ENCODE results near the gene HOXA9. TPM values are rescaled to one million over a fixed set of nuclear protein-coding genes. Genes with fewer than 3 reads are reported as not detected.
A peak's percentile ranks its signal among the peaks of the same experiment; 100 is the strongest.

Gene HOXA9
- total RNA-seq, 1 donor from 2014 or later = not detected

DNA sequence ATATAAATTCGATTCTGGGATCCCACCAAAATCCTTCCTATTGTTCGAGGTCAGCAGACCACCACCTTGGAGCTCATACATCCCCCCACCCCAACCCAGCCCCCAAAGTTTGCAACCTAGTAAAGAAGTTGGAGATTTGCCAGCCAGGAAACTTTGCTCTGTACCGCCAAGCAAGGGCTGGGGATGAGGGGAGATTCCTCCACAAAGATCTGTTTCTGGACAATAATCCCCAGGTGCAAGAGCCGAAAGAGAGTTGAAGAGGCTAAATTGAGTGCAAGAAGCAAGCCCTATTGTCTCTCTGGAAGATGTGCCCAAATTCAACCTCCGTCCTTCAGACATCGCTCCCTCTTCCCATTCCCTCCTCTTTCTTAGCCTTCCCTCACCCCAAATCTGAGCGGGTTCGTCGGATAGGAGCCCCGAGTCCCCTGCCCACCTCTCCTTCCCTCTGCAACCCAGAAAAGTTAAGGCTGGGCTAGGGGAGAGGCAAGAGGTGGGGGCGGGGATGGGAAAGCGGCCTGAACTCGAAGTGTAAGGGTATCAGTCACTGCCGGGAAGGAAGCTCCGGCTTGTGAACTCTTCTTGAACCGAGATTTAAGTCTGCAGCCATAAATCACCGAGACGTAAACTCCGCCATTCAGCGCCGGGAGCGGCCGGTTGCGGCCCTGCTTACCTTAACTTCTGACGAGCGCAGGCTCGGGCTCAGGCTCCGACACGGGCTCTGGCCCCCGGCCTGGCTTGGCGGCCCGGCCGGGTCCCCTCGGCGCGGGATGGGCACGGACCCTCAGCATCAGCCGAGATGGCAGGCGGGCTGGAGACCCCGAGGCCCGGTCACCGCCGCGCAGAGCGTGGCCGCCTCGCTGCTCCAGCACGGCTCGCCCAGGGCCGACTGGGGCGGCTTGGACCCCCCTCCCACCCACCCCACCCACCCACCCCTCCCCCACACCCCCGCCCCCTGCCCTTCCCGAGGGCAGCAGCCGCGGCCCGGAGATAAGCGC lies 52.1 kb downstream of the HOXA9 start:
- peak; percentile 76 for DNase-seq

Small RNA genes within 50 kb of the gene (small RNA-seq; reads per million reads assigned to genes)
- gene AC004080.5 (ENCODE audit: low replicate concordance) = not detected
- not detected for gene RF02140 (ENCODE audit: low replicate concordance)
- not detected for gene RF02141 (ENCODE audit: low replicate concordance)

Other genes starting within 250 kb of the HOXA9 start
- not detected for gene HOXA1, start 69.5 kb downstream of the HOXA9 start, total RNA-seq
- not detected for gene HOXA2, start 62.9 kb downstream of the HOXA9 start, total RNA-seq
- gene HOXA4, start 34.8 kb downstream of the HOXA9 start, total RNA-seq = not detected
- 0.21 TPM for gene HOXA5, start 21.9 kb downstream of the HOXA9 start, total RNA-seq
- not detected for gene HOXA6, start 17.8 kb downstream of the HOXA9 start, total RNA-seq
- 2.4 TPM for gene HOXA3, start 13.0 kb downstream of the HOXA9 start, total RNA-seq
- gene HOXA7, start 8.9 kb downstream of the HOXA9 start, total RNA-seq = not detected
- not detected for gene HOXA10, start 8.8 kb upstream of the HOXA9 start, total RNA-seq
- gene HOXA11, start 19.7 kb upstream of the HOXA9 start, total RNA-seq = not detected
- gene HOXA13, start 34.6 kb upstream of the HOXA9 start, total RNA-seq = not detected
- not detected for gene EVX1, start 77.3 kb upstream of the HOXA9 start, total RNA-seq

All from tongue (tissue), 3 donors.